GM21576 (cell line): ENCODE measurements around the gene NOD1.
A peak's percentile ranks its signal among the peaks of the same experiment; 100 is the strongest.

Source experiments
- ATAC-seq: cut with Tn5 transposase; IDR thresholded peaks from one replicate; pipeline ENCODE4 v1.9.1; 2021; ENCODE audit warnings: mild to moderate bottlenecking, moderate library complexity; ENCODE audit not compliant: unreplicated experiment

NOD1 gene

DNA sequence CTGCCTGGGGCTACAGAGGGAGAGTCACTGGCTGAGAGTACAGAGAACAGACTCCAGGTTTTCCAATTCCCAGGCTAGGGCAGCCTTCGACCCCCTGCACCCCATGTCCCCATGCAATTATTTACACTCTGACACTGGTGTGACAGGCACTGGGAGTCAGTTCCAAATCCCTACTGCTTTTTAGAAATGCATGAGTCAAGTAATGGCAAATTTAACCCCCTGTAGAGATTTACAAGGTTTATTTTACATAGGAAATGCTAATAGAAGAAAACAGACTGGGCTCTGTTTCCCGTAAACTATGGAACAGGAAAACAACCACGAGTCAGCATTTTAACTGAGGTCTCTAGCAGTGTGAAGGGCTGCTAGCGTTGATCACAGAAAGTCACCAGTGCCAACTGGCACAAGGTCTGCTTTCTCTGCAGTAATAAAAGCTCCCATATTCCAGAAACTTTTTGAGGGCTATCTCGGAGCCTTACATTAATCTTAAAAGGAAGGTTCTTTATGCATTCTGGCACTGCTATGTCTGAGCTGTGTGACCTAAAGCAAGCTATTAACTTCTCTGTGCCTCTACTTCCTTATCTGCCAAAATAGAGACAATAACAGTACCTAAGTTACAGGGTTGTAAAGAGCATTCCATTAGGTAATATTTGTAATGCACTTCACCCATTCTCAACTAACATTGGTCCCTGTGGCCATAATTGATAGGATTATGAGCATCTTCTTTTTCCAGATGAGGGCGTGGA, 28.2 kb downstream of the NOD1 start:
- ATAC-seq: no peak

DNA sequence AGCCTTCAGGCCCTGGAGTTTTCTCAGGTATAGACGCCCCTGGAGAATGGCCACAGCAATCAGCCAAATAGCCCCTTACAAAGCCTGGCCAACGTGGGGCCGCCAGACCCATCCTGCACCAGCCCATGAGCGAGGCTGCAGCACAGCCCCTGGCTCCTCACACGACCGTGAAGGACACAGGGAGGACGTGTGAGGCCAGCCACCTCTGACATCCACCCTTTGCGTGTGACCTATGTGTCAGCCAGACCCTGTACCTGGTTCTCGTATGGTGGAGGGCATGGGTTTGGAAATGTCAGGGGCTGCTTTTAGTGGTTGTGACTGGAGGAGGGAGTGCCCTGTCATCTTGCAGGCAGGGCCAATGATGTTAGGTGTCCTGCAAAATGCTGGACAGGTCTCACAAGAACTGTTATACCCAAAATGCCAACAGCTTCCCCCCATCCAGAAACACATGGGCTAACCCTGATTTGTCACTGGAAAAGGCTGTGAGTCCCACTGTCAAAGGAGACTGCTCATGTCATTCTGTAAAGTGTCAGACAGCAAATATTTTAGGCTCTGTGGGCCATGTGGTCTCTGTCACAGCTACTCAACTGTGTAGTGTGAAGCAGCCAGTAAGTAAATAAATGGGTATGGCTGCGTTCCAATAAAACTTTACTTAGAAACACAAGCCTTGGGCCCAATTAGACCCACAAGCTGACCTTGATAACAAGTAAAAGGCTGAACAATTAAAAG, 30.0 kb downstream of the NOD1 start:
- ATAC-seq: no peak

DNA sequence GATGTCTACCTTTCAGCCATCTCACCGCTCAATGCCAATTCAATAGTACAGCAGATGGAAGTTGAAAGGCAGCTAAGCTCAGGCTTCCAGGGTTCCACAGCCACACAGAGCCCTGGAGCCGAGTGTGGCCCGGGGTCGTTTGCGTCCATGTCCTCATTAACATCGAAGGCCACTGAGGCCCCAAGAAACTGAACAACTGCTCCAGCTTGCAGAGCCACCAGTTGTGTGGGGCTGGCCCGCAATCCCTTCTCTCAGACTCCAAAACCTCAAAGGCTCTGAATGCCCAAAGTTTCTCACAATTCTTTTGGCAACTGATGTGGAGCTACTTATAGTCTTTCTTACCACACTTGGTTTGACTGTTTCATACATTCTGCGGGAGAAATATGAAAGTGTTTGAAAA, 31.1 kb downstream of the NOD1 start:
- ATAC-seq: no peak

DNA sequence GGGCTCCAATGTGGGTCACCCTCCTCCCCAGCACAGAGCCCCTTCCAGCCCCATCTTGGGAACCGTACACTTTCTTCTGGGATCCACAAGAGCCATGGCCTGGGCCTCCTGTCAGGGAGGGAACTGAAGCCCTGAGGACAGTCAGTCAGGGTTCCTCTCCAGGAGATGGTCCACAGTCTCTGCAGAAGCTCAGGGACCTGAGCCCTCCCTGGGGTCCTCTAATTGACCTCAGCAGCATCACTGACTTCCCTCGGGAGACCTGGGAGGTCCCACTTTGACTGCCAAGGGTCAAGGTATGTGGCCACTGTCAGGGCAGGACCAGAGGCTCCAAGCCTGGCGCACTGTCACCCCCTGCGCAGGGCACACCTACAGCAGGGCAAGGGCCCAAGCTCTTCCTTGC, 32.3 kb downstream of the NOD1 start:
- ATAC-seq: no peak

DNA sequence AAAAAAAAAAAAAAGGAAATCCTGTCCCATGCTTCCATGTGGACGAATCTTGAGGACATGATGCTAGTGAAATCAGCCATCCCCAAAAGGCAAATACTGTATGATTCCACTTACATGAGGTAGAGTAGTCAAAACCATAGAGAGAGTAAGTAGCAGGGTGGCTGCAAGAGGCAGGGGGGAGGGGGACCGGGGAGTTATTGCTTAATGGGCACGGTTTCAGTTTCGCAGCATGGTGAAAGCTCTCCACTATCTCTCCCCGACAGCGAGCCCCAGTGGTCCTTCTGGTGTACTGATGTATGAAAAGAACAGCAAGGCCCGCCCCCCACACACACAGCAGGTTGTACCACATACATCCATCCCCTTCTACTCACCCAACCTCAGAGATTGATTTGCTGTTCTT, 32.8 kb downstream of the NOD1 start:
- peak; percentile 98 for ATAC-seq

DNA sequence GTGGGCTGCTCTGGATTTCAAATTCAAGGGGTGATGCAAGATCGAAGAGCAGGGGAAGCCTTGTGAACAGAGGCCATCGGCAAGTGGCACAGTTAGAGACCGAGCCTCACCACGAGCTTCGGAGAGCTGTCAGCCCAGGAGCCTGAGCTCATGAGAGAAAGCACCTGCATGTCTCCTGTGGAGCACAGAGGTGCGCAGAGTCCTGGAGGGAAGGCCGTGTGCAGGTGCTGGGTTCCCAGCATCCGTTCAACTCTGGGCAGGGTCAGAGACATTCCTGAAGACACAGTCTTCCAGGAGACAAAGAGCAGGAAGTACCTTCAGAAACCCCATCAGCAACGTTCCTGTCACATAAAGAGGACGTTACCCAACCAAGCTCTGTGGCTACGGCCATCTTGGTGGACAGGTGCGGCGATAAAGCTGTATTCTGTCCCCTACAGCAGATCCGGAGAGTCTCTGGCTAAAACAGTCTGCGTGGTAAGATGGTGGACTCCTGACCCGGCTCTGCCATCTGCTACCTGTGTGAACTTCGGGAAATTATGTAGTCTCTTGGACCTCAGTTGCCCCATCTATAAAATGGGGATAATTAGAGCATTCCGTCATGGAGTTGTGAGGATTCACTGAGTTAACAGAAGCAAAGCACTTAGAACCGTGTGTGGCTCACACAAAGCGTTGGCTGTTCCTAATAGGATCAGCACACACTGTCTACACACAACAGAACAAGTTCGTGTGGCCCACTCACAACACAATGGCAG, 40.6 kb downstream of the NOD1 start:
- no peak for ATAC-seq

DNA sequence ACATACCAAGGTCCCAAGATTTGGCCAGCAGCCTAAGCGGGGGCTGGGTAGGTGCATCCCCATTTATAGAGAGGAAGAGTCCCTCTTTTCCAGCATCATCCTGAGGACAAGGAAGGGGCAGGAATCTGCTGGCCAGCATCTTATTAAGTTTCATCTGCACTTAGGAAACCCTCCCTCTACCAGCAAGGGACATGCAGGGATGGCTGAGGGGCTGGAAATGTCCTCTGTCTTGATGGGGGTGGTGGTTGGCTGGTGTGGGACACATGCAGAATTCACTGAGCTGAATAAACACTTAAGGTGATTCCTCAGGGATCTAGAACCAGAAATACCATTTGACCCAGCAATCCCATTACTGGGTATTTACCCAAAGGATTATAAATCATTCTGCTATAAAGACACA, 42.1 kb downstream of the NOD1 start:
- no peak for ATAC-seq

DNA sequence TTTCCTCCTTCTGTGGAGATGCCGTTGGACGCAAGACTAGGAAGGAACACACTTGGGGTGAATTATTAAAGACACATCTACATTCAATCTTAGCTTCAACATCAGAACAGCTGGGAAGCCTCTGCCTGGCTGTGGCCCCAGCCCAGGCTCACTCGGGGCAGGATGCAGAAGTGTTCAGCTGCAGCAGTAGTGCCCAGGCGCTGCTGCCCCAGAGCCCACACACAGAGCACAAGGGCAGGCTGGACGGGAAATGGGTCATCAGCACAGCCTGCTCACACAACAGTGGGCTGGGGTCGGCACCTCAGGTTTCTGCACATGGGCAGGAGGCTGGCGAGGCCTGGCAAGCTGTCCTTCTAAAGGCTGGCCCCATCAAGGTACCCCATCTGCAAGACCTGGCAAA, 42.5 kb downstream of the NOD1 start:
- ATAC-seq: no peak

DNA sequence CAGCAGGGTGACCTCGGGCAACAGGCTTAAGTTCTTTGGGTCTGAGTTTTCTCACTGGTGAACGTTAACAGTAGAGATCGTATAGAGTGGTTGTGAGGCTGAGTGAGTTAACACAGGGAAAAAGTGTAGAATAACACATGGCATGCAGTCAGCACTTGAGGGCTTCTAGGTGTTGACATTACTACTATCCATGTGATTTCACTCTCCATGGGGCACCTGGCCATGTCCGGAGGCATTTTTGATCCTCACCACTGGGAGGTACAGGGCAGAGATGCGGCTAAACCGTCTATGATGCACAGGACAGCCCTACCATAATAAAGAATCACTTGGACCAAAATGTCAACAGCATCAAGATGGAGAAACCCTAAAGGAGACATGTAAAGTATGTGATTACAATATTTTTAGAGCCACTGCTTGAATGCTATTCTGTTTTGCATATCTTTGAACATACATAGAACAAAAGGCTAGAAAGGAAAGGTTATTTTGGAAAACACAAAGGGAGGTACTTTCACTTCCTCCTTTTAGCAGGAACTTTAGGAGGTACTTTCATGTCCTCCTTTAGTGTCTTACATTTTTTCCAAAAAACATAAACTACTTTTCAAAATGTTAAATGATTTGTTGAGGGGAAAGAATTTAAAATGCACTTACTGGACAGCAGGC, 44.3 kb downstream of the NOD1 start:
- ATAC-seq: no peak

DNA sequence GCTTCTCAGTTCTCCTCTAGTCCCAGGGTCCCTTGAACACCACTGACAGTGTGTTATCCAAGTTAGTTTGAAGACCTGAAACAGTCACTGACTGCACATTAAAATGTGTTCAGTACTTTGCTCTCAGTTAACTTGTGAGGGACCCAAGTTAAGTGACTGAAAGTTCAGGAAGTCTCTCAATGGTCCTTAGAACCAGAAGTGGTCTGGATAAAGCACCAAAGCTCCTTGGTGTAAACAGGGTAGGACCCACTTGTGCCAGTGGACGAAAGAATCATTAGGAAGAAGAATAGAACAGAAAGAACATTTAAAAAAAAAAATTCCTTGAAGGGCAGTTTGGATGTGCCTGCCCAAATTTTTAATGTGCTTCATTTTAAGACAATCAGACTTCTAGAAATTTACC, 45.1 kb downstream of the NOD1 start:
- no peak for ATAC-seq

DNA sequence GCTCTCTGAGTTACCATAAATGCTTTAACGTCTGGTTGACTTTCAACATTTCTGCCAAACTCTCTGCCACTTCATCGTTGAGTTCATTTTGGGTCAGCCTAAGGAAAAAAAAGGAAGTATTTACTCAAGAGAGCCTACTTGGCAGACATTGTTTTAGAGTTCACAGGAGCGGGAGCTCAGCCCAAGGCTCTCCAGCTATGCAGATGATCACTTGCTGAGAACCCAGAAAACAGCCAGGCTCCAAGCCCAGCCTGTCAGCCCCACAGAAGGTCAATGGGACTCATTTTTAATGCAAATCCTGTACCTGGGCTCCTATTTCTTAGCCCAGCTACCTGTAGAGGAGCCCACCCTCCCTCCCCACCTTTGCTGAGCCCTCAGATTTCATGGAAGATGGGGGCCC, 45.5 kb downstream of the NOD1 start:
- no peak for ATAC-seq

DNA sequence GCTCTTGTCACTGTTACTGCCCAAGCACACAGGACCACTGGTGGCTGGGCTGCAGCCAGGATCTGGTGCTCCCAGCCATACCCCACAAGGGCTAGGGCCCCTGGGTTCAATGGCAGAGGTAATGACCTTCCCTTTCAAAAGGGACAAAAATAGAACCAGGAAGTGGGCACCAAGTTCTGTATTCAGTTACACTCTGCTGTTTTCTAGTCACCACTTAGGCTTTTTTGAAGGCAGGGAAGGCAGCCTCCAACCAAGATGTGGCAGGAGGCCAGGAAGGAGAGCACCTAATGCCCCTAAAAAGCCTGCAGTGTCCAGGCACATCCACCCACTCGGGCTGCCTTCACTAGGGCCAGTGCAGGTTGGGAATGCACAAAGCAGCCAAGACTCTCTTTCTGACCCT, 47.8 kb downstream of the NOD1 start:
- ATAC-seq: no peak

DNA sequence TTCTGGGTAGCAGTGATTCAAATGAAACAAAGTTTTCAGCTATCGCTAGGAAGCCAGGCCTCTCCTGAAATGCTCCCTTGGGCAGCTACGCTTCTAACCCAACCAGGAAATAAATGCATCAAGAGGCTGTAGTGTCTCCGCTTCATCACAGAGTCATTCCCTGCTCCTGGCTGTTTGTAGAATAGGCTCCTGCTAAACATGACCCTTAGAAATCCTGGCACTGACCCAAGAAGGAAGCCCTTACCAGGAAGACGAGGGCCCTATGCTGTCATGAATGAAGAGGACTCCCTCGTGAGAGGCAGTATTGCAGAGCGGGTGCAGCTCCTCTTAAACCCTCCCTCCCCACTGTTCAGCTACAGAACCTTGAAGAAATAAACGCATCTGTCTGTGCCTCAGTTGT, 48.3 kb downstream of the NOD1 start:
- no peak for ATAC-seq

DNA sequence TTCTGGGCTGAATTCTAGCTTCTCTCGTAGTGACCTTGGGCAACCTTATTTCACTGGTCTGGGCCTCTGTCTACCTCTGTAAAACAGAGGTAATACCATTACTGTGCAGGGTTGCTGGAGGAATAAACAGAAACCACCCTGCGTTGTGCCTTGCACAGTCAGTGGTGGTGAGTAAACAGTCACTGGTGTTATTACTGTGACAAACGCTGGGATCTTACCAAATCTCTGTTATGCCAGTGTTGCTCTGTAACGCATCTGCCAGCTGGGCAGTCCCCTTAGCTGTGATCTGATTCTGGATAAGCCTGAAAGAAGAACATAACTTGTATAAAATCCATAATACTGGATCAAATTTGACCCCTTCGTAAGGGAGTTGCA, 49.4 kb downstream of the NOD1 start:
- no peak for ATAC-seq

DNA sequence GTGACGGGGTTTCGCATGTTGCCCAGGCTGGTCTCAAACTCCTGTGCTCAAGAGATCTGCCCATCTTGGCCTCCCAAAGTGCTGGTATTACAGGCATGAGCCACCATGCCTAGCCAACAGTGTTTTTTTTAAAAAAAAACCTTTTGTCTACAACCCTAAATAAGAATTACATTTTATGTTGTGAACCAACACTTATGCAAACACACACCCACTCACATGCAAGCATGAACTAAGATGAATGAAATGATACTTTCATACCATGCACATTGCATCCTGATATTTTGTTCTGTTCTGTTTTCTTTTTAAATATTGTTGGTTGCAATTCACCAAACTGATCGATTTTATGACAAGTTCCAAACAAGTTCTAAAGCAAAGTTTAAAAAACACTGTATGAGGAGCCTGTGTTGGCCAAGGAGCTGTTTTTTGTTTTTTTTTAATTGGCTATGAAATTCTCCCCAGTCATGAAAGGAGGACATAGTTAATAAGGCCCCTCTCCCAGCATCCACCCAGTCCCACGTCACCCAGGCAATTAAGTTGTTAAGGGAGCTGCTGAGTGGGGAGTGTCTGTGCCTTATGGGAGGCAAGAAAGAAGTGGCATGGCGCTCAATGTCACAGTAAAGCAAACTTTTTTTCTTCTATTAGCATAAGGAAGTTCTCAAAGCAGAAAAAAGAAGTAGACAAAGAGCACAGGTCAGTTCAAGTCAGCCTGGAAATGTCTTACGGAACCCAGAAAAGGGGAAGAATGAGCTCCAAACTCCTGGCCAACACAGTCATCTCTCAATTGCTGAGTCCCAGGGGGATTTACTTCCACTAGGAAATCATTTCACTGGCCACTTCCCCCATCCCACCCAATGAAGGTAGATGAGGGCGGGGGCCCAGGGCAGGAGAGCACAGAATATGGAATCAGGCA, 50.1 kb downstream of the NOD1 start:
- ATAC-seq: no peak

DNA sequence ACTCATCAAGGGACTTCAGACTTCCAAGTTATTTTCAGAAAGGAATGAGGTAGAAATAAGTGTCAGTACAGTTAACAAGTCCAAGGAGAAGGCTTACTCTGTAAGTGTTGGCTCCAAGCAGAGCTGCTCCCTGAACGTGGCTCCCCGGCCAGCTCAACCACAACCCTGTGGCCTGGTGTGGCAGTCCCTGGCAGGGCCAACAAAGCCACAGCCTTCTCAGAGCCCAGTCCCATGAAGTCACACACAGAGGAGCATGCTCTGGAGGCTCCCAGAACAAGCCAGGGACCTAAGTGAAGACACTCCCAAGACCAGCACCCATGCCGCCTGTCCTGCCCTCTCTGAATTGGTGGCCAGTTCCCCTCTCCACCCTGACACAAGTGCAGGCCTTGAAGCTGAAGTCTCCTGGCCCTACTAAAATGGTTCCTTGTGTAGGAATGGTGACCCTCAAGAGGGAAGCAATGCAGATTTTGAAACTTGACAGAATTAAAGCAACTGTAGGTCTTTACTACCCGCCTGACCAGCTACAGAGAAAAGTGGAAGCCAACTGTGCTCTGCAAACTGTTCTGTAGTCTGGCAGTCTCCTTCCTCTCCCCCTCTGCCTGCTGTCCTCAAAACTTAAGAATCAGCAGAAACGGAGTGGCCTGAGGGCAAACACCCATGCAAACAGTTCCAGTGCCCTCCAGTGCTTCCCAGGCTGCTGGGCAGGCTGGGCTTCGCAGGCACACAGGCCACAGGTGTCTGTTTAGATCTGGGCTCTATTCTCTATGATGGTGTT, 51.1 kb downstream of the NOD1 start:
- ATAC-seq: no peak

DNA sequence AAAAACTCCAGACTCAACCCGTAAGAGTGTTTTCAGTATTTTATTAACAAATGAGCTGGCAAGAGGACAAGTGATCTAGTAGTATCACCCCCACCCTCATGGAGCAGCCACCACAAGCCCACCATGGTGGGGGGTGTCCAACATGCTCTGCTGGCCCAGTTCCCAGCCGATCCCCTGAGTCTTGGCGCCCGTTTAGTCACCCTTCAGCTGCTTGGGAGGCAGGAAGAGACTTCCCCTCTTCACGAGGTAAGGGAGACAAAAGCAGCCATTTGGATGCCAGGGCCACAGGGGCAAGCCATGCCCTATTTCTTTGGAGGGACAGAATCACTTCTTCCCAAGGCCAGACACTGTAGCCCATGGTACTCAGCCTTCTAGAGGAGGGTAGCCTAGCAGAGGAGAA, 54.1 kb downstream of the NOD1 start:
- ATAC-seq: no peak

DNA sequence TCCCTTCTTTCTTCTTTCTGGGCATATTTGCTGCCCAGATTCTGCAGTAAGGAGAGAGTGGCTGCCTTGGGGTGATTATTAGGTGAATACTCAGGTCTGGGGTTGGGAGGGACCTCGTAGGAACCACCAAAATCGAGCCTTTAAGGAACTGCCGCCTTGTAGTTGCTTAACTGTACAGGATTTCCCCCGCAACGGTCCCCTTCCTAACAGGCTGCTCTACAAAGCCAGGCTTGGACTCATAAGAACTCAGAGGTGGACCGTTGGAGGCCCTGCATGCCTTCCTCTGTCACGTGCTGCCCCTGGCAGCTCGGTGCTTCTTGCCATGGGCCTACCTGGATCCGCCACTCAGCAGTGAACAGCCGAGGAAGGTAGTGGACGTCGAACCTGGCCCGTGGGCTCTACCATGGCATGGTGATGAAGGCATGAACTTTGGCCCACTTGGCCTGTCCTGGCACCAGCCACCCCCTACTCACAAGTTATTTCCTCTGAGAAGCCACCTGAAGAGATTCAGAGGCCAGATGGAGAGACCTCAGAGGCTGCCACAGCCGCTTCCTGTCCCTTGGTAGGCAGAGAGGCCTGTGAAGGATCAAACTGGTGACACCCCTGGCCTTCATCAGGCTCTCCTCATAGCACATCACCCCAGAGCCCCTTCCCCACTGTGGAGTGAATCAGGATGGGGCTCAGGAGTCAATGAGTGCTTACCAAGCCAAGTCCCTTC, 54.6 kb downstream of the NOD1 start:
- no peak for ATAC-seq

DNA sequence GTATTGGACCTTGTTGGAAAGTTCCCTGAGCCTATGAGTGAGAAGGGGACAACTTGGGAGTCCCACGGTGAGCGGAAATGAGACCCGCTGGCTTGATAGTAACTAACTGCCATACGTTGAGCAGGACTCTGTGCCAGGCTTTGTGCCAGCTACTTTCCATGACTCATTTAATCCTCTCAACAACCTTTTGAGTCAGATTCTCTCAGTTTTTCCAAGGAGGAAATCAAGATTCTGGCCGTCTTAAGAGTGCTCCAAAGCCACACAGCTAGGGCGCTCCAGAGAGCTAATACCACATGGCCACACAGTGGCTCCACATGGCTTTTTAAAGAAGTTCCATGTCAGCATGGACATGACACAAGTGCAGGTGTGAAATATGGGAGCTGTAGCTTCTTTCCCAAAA, 55.7 kb downstream of the NOD1 start:
- ATAC-seq: no peak
